ENCODE measurements around the gene TRIM41.

GRCh38 chr5:181255836-181256578 lies 32.9 kb downstream of the TRIM41 start:
- TF ChIP-seq CTCF (conservative IDR thresholded peaks at IDR 0.05 in 1 of 2, IDR thresholded peaks at IDR 0.05 in 1 of 2; ENCODE audit: extremely low read depth in 1 of 2, insufficient read depth in 1 of 2, low read depth in 1 of 2, low read length in 2 of 2) (no peak), EZH2 (IDR thresholded peaks at IDR 0.05; ENCODE audit: borderline replicate concordance, low read length) (no peak)
